ENCODE measurements around the gene SRL.
A peak's percentile ranks its signal among the peaks of the same experiment; 100 is the strongest.
"Not testable (repeated sequence)": the region's sequence is repeated elsewhere in the genome, so short reads cannot be mapped to it uniquely, and the experiment has no call there.

The SRL gene

GRCh38 chr16:4266372-4266771 is 24.5 kb upstream of the SRL start:
- Mint-ChIP-seq H3K4me1 (ENCODE audit: low read depth) (peaks cover 16% of the 10 kb centered on the region), H3K36me3 (peaks cover 4% of the 10 kb centered on the region), H3K27ac (no peak overlapping the region), H3K9me3 (ENCODE audit: low read depth) (no peaks in the 10 kb centered on the region), H3K27me3 (no peaks in the 10 kb centered on the region), H3K4me3 (no peak overlapping the region)

- Mint-ChIP-seq H3K27me3 (no peaks in the 10 kb centered on the region), H3K9me3 (ENCODE audit: low read depth) (no peaks in the 10 kb centered on the region), H3K36me3 (peaks cover 4% of the 10 kb centered on the region), H3K4me1 (ENCODE audit: low read depth) (peaks cover 13% of the 10 kb centered on the region), H3K4me3 (no peak overlapping the region), H3K27ac (peak overlapping the region; percentile 22)
Observed at GRCh38 chr16:4265676-4266075, 23.8 kb upstream of the SRL start.

- Mint-ChIP-seq H3K9me3 (ENCODE audit: low read depth) (no peaks in the 10 kb centered on the region), H3K4me3 (no peak overlapping the region), H3K4me1 (ENCODE audit: low read depth) (peaks cover 12% of the 10 kb centered on the region), H3K27ac (no peak overlapping the region), H3K27me3 (no peaks in the 10 kb centered on the region), H3K36me3 (peaks cover 4% of the 10 kb centered on the region)
Observed at GRCh38 chr16:4264546-4264945, 22.7 kb upstream of the SRL start.

GRCh38 chr16:4263504-4264436 is 21.9 kb upstream of the SRL start:
- peaks cover 12% of the 10 kb centered on the region for H3K4me1 Mint-ChIP-seq (ENCODE audit: low read depth)
- peak overlapping the region; percentile 34 for H3K27ac Mint-ChIP-seq
- no peaks in the 10 kb centered on the region for H3K27me3 Mint-ChIP-seq
- peaks cover 4% of the 10 kb centered on the region for H3K36me3 Mint-ChIP-seq
- H3K9me3 Mint-ChIP-seq (ENCODE audit: low read depth), result no peaks in the 10 kb centered on the region
- no peak overlapping the region for H3K4me3 Mint-ChIP-seq

- Mint-ChIP-seq H3K27me3 (no peaks in the 10 kb centered on the region), H3K36me3 (peaks cover 4% of the 10 kb centered on the region), H3K9me3 (ENCODE audit: low read depth) (no peaks in the 10 kb centered on the region), H3K4me3 (no peak overlapping the region), H3K27ac (no peak overlapping the region), H3K4me1 (ENCODE audit: low read depth) (peaks cover 7% of the 10 kb centered on the region)
Observed at GRCh38 chr16:4262303-4262835, 20.5 kb upstream of the SRL start.

- H3K27ac Mint-ChIP-seq, result no peak overlapping the region
- H3K4me3 Mint-ChIP-seq, result no peak overlapping the region
- peaks cover 7% of the 10 kb centered on the region for H3K4me1 Mint-ChIP-seq (ENCODE audit: low read depth)
- H3K27me3 Mint-ChIP-seq, result no peaks in the 10 kb centered on the region
- H3K36me3 Mint-ChIP-seq, result peaks cover 4% of the 10 kb centered on the region
- no peaks in the 10 kb centered on the region for H3K9me3 Mint-ChIP-seq (ENCODE audit: low read depth)
Observed at GRCh38 chr16:4261557-4262172, 19.8 kb upstream of the SRL start.

GRCh38 chr16:4260360-4260759 is 18.5 kb upstream of the SRL start:
- Mint-ChIP-seq H3K4me3 (no peak overlapping the region), H3K36me3 (peaks cover 4% of the 10 kb centered on the region), H3K27me3 (no peaks in the 10 kb centered on the region), H3K4me1 (ENCODE audit: low read depth) (peaks cover 4% of the 10 kb centered on the region), H3K27ac (no peak overlapping the region), H3K9me3 (ENCODE audit: low read depth) (no peaks in the 10 kb centered on the region)

- Mint-ChIP-seq H3K27me3 (no peaks in the 10 kb centered on the region), H3K4me1 (ENCODE audit: low read depth) (peaks cover 9% of the 10 kb centered on the region), H3K27ac (no peak overlapping the region), H3K9me3 (ENCODE audit: low read depth) (no peaks in the 10 kb centered on the region), H3K4me3 (no peak overlapping the region), H3K36me3 (peaks cover 4% of the 10 kb centered on the region)
Observed at GRCh38 chr16:4257646-4258556, 16.0 kb upstream of the SRL start.

- H3K27me3 Mint-ChIP-seq, result no peaks in the 10 kb centered on the region
- peaks cover 9% of the 10 kb centered on the region for H3K4me1 Mint-ChIP-seq (ENCODE audit: low read depth)
- H3K27ac Mint-ChIP-seq, result peak overlapping the region; percentile 98
- peak overlapping the region; percentile 95 for H3K4me3 Mint-ChIP-seq
- H3K9me3 Mint-ChIP-seq (ENCODE audit: low read depth), result no peaks in the 10 kb centered on the region
- no peaks in the 10 kb centered on the region for H3K36me3 Mint-ChIP-seq
Observed at GRCh38 chr16:4253394-4254150, 11.7 kb upstream of the SRL start.

GRCh38 chr16:4253012-4253393 is 11.1 kb upstream of the SRL start:
- Mint-ChIP-seq H3K4me3 (peak overlapping the region; percentile 95), H3K27ac (peak overlapping the region; percentile 98)
- H3K36me3 Mint-ChIP-seq; H3K4me1 Mint-ChIP-seq (ENCODE audit: low read depth); H3K9me3 Mint-ChIP-seq (ENCODE audit: low read depth); H3K27me3 Mint-ChIP-seq: not testable (repeated sequence)

GRCh38 chr16:4249530-4250308 is 7.8 kb upstream of the SRL start:
- H3K4me3 Mint-ChIP-seq, result no peak overlapping the region
- H3K36me3 Mint-ChIP-seq, result no peaks in the 10 kb centered on the region
- no peaks in the 10 kb centered on the region for H3K9me3 Mint-ChIP-seq (ENCODE audit: low read depth)
- H3K27ac Mint-ChIP-seq, result no peak overlapping the region
- H3K4me1 Mint-ChIP-seq (ENCODE audit: low read depth), result peaks cover 17% of the 10 kb centered on the region
- no peaks in the 10 kb centered on the region for H3K27me3 Mint-ChIP-seq

- H3K4me1 Mint-ChIP-seq (ENCODE audit: low read depth), result peaks cover 12% of the 10 kb centered on the region
- no peaks in the 10 kb centered on the region for H3K9me3 Mint-ChIP-seq (ENCODE audit: low read depth)
- no peak overlapping the region for H3K4me3 Mint-ChIP-seq
- H3K27ac Mint-ChIP-seq, result no peak overlapping the region
- no peaks in the 10 kb centered on the region for H3K36me3 Mint-ChIP-seq
- no peaks in the 10 kb centered on the region for H3K27me3 Mint-ChIP-seq
Observed at GRCh38 chr16:4247460-4247784, 5.5 kb upstream of the SRL start.

GRCh38 chr16:4246777-4247459 is 5.0 kb upstream of the SRL start:
- no peaks in the 10 kb centered on the region for H3K27me3 Mint-ChIP-seq
- no peaks in the 10 kb centered on the region for H3K36me3 Mint-ChIP-seq
- H3K4me3 Mint-ChIP-seq, result no peak overlapping the region
- peaks cover 12% of the 10 kb centered on the region for H3K4me1 Mint-ChIP-seq (ENCODE audit: low read depth)
- H3K27ac Mint-ChIP-seq, result no peak overlapping the region
- H3K9me3 Mint-ChIP-seq (ENCODE audit: low read depth), result no peaks in the 10 kb centered on the region
